PFSK-1 (cell line): ENCODE results near the gene UBE2J2.

Experiments
- FOXP2 ChIP-seq: optimal IDR thresholded peaks from 2 replicates; pipeline ENCODE3; 2011; ENCODE audit warnings: borderline replicate concordance, control low read depth, inconsistent platforms; ENCODE audit not compliant: insufficient read depth; ENCODE audit errors: extremely low read length, extremely low read depth
- POLR2AphosphoS5 ChIP-seq: IDR thresholded peaks from 2 replicates; pipeline ENCODE4 v1.6.1; 2012; ENCODE audit warnings: low read depth, mild to moderate bottlenecking, control low read depth, low read length, moderate library complexity
- SIN3A ChIP-seq: IDR thresholded peaks from 2 replicates; pipeline ENCODE4 v1.6.1; 2012; ENCODE audit warnings: mild to moderate bottlenecking, low read length, moderate library complexity, borderline replicate concordance; ENCODE audit not compliant: insufficient read depth
- TAF1 ChIP-seq: IDR thresholded peaks from 2 replicates; pipeline ENCODE4 v1.6.1; 2012; ENCODE audit warnings: low read length, control low read depth, borderline replicate concordance; ENCODE audit not compliant: insufficient read depth
- TF ChIP-seq, protein P1 (sequence below), 2 experiments: IDR thresholded peaks; 2 replicates each; pipeline versions ENCODE4 v1.6.1 to v1.8.0; 2011 to 2012; ENCODE audit warnings: low read depth in 2 of 2, low read length in 2 of 2, control low read depth in 1 of 2, inconsistent platforms in 1 of 2, mild to moderate bottlenecking in 1 of 2, moderate library complexity in 1 of 2; ENCODE audit not compliant: insufficient read depth in 1 of 2

Gene UBE2J2

DNA sequence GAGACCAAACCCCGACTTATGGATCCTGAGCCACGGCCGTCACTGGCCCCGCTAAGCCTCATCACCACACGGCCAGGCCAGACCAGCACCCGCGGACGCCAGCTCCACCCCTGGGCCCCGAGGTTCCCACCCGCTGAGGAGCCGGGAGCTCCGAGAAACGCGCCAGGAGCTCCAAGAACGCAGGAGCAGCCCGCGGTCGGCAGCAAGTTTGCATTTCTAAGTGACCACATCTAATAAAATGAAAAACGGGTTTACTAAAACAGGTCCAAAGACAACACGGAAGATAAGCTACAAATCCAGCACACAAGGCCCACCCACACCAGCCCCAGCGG lies 19.0 kb downstream of the UBE2J2 start:
- TF ChIP-seq FOXP2 (no peak), POLR2AphosphoS5 (no peak), SIN3A (no peak), TAF1 (no peak)
- TF ChIP-seq, protein P1, sequence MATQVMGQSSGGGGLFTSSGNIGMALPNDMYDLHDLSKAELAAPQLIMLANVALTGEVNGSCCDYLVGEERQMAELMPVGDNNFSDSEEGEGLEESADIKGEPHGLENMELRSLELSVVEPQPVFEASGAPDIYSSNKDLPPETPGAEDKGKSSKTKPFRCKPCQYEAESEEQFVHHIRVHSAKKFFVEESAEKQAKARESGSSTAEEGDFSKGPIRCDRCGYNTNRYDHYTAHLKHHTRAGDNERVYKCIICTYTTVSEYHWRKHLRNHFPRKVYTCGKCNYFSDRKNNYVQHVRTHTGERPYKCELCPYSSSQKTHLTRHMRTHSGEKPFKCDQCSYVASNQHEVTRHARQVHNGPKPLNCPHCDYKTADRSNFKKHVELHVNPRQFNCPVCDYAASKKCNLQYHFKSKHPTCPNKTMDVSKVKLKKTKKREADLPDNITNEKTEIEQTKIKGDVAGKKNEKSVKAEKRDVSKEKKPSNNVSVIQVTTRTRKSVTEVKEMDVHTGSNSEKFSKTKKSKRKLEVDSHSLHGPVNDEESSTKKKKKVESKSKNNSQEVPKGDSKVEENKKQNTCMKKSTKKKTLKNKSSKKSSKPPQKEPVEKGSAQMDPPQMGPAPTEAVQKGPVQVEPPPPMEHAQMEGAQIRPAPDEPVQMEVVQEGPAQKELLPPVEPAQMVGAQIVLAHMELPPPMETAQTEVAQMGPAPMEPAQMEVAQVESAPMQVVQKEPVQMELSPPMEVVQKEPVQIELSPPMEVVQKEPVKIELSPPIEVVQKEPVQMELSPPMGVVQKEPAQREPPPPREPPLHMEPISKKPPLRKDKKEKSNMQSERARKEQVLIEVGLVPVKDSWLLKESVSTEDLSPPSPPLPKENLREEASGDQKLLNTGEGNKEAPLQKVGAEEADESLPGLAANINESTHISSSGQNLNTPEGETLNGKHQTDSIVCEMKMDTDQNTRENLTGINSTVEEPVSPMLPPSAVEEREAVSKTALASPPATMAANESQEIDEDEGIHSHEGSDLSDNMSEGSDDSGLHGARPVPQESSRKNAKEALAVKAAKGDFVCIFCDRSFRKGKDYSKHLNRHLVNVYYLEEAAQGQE (IDR thresholded peaks at IDR 0.05; ENCODE audit: insufficient read depth in 1 of 2, low read depth in 2 of 2, low read length in 2 of 2): no peak

DNA sequence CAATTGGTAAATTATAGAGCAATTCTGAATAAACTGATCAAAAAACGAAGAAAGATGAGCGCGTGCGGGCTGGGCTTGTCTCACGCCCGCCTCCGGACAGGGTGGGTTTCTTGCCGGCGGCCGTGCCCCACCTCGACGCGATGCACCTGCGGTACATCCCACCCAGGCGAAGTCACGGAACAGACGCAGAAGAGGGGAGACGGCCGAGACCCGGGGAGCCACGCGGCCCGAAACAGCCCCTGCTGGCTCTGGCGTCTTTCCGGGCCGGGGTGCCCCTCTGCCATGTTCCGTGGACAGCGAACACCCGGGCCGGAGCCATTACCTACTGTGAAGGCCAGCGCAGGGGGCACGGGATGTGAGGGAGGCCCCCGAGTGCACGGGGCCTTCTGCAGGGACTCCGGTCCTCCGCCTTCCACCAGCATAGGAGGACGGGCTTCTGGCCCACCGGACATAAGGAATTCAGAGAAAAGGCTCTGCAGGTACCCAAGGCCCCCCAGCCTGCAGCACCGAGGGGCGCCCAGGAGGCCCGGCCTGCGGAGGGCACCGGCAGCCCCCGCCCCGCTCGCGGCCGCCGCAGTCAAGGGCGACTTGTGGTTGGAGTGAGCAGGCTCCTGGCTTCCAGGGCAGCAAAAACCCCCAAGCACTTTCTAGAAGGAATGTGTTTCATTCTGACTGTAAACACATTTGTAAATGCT lies 19.5 kb downstream of the UBE2J2 start:
- no peak for TF ChIP-seq TAF1
- TF ChIP-seq, protein P1 (IDR thresholded peaks at IDR 0.05; ENCODE audit: insufficient read depth in 1 of 2, low read depth in 2 of 2, low read length in 2 of 2): no peak
- TF ChIP-seq FOXP2: no peak
- no peak for TF ChIP-seq POLR2AphosphoS5
- TF ChIP-seq SIN3A: no peak

DNA sequence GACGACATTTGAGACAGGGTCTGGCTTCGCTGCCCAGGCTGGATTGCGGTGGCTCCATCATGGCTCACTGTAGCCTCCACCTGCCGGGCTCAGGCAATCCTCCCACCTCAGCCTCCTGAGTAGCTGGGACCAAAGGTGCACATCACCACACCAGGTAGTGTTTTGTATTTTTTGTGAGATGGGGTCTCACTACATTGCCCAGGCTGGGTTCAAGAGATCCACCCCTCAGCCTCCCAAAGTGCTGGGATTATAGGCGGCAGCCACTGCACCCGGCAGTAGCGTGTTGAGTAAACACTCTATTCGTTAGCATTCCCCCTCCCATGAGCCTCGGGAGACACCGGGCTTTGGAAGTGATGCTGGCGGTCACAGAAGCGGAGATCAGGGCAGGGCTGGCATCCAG lies 20.3 kb downstream of the UBE2J2 start:
- TF ChIP-seq FOXP2: no peak

DNA sequence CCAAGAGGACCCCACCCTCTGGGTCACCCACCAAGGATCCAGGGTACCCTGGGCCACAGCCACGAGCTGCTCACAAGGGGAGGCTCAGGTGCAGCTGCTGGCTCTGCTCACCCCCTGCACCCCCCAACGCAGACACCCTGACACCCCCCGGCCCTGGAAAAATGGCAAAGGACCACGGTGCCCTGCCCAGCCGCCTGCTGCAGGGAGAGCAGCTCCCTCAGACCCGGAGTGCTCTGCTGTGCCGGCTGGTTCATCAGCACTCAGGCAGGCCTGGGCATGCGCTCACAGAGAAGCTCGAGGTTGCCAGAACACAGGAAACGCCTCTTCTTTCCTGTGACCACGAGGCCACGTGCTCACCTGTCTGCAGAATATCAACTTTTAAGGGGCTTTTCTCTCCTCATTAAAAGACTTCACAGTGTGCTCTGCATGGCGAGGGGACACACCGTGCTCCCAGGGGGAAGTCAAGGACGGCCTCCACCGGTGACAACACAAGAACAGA lies 22.8 kb downstream of the UBE2J2 start:
- TF ChIP-seq, protein P1 (IDR thresholded peaks at IDR 0.05; ENCODE audit: insufficient read depth in 1 of 2, low read depth in 2 of 2, low read length in 2 of 2): no peak
- TF ChIP-seq FOXP2 (no peak), POLR2AphosphoS5 (no peak), TAF1 (no peak), SIN3A (no peak)

DNA sequence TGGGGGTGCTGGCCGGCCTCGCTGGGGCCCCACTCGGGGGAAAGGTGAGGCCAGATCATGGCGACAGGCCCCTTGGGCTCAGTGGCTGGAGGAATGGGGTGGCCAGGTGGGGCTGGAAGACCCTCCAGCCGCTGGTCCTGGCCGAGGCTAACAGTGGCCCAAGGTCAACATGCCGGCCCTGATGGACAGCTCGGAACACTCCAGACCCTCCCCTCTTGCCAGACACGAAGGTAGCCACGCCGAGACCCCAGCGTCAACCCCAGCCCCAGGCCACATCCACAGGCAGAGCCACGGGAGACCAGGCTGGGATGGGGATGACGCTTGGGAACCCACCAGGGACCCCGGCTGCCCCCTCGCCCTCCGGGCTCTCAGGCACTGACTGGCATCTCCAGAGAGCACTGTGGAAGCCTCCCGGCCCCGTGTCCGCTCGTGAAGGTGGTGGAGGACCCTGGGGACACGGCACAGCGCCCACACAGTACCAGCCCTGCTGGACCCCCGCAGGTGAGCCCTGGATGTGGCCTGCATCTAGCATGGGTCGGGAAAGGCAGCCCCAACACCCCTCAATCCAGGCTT lies 26.2 kb downstream of the UBE2J2 start:
- no peak for TF ChIP-seq TAF1
- TF ChIP-seq, protein P1 (IDR thresholded peaks at IDR 0.05; ENCODE audit: insufficient read depth in 1 of 2, low read depth in 2 of 2, low read length in 2 of 2): no peak
- TF ChIP-seq FOXP2: no peak
- no peak for TF ChIP-seq SIN3A
- TF ChIP-seq POLR2AphosphoS5: no peak
